GM23338 (cell line): ENCODE measurements around the gene CLDN9.

Experiments
- CTCF ChIP-seq, 2 experiments: fragments of 200-600 bp in 1 of 2; sonication (generic) in 1 of 2; conservative IDR thresholded peaks; 2 replicates each; pipeline versions ENCODE4 v1.5.1 to v1.6.1; 2016 to 2017; ENCODE audit warnings: antibody characterized with exemption in 2 of 2, low read depth in 2 of 2, mild to moderate bottlenecking in 2 of 2, moderate library complexity in 1 of 2
- EZH2 ChIP-seq: fragments of 200-600 bp; sonication (generic); IDR thresholded peaks from one replicate; pipeline ENCODE4 v1.8.0; 2017; ENCODE audit warnings: antibody characterized with exemption, mild to moderate bottlenecking, low read depth; ENCODE audit not compliant: unreplicated experiment
- JUNB ChIP-seq: IDR thresholded peaks from one replicate; pipeline ENCODE4 v1.6.1; 2016; ENCODE audit warnings: antibody characterized with exemption; ENCODE audit not compliant: unreplicated experiment
- POLR2AphosphoS5 ChIP-seq: IDR thresholded peaks from 2 replicates; pipeline ENCODE4 v1.6.1; 2016; ENCODE audit warnings: antibody characterized with exemption, low read depth
- REST ChIP-seq: IDR thresholded peaks from one replicate; pipeline ENCODE4 v1.6.1; 2018; ENCODE audit warnings: antibody characterized with exemption; ENCODE audit not compliant: unreplicated experiment

DNA sequence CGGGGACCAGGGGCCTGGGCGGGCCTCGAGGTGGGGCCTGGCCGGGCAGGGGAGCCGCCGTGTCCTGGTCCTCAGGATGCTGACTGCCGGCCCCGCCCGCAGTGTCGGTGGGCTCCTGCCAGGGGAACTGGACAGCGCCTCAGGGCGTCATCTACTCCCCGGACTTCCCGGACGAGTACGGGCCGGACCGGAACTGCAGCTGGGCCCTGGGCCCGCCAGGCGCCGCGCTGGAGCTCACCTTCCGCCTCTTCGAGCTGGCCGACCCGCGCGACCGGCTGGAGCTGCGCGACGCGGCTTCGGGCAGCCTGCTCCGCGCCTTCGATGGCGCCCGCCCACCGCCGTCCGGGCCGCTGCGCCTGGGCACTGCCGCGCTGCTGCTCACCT is 45.9 kb upstream of the CLDN9 start:
- TF ChIP-seq CTCF (conservative IDR thresholded peaks at IDR 0.05; ENCODE audit: low read depth in 2 of 2) (peak in 1 of 2 experiments; percentile 12; a peak in 1 of 4 replicates), JUNB (no peak), REST (peak; percentile 55), EZH2 (no peak), POLR2AphosphoS5 (no peak)
